GM21723 (cell line): ENCODE data around the gene UGT8.
A peak's percentile ranks its signal among the peaks of the same experiment; 100 is the strongest.
"Not testable (repeated sequence)": the region's sequence is repeated elsewhere in the genome, so short reads cannot be mapped to it uniquely, and the experiment has no call there.

ENCODE experiments used
- ATAC-seq: cut with Tn5 transposase; IDR thresholded peaks from one replicate; pipeline ENCODE4 v1.9.1; 2021; ENCODE audit warnings: mild to moderate bottlenecking, moderate library complexity; ENCODE audit not compliant: unreplicated experiment

UGT8 gene

GRCh38 chr4:114603497-114603896 lies 4.9 kb downstream of the UGT8 start:
- peak; percentile 97 for ATAC-seq

- ATAC-seq: no peak
These were observed 7.6 kb downstream of the UGT8 start for GRCh38 chr4:114606245-114606644.

- ATAC-seq: no peak
These were observed 8.4 kb downstream of the UGT8 start for GRCh38 chr4:114607056-114607455.

- ATAC-seq: no peak
These were observed 15.0 kb downstream of the UGT8 start for GRCh38 chr4:114613560-114613959.

GRCh38 chr4:114615435-114615834 lies 16.8 kb downstream of the UGT8 start:
- no peak for ATAC-seq

GRCh38 chr4:114616036-114616435 lies 17.4 kb downstream of the UGT8 start:
- not testable (repeated sequence) for ATAC-seq

GRCh38 chr4:114626196-114626595 lies 27.6 kb downstream of the UGT8 start:
- no peak for ATAC-seq

GRCh38 chr4:114636192-114636935 lies 37.8 kb downstream of the UGT8 start:
- no peak for ATAC-seq

- ATAC-seq: no peak
These were observed 43.7 kb downstream of the UGT8 start for GRCh38 chr4:114642173-114642780.

- no peak for ATAC-seq
These were observed 51.3 kb downstream of the UGT8 start for GRCh38 chr4:114649908-114650307.

GRCh38 chr4:114653675-114654074 lies 55.1 kb downstream of the UGT8 start:
- ATAC-seq: no peak

- ATAC-seq: no peak
These were observed 56.0 kb downstream of the UGT8 start for GRCh38 chr4:114654592-114654991.

GRCh38 chr4:114658179-114658578 lies 59.6 kb downstream of the UGT8 start:
- no peak for ATAC-seq

GRCh38 chr4:114658776-114659175 lies 60.2 kb downstream of the UGT8 start:
- no peak for ATAC-seq

- ATAC-seq: peak; percentile 97
These were observed 60.9 kb downstream of the UGT8 start for GRCh38 chr4:114659386-114660008.

GRCh38 chr4:114663083-114663482 lies 64.5 kb downstream of the UGT8 start:
- no peak for ATAC-seq

- ATAC-seq: no peak
These were observed 70.0 kb downstream of the UGT8 start for GRCh38 chr4:114668577-114668976.

- ATAC-seq: not testable (repeated sequence)
These were observed 72.1 kb downstream of the UGT8 start for GRCh38 chr4:114670733-114671132.

GRCh38 chr4:114673306-114673705 lies 74.7 kb downstream of the UGT8 start:
- ATAC-seq: no peak

- ATAC-seq: no peak
These were observed 75.5 kb downstream of the UGT8 start for GRCh38 chr4:114674080-114674479.

GRCh38 chr4:114677346-114677979 lies 78.9 kb downstream of the UGT8 start:
- no peak for ATAC-seq

- no peak for ATAC-seq
These were observed 85.9 kb downstream of the UGT8 start for GRCh38 chr4:114684462-114684861.
